PC-9 (cell line): ENCODE data around the gene FOXM1. TPM values are rescaled to one million over a fixed set of nuclear protein-coding genes. Genes with fewer than 3 reads are reported as not detected.

Experiments used
- BruUV-seq: library from RNA; stranded (reverse); fragments of 400-500 nt; replicated peaks from 2 replicates; lab custom pipeline; 2021; lab: Mats Ljungman, UMichigan
- CTCF ChIA-PET: fragments of 300-600 bp; sonication (Branson Sonifier 250); formaldehyde crosslinking; loops from one replicate; lab custom pipeline; 2022; ENCODE audit warnings: antibody characterized with exemption; lab: Charles Lee
- POLR2A ChIA-PET: fragments of 300-600 bp; sonication (Branson Sonifier 250); formaldehyde crosslinking; loops from one replicate; lab custom pipeline; 2022; ENCODE audit warnings: antibody characterized with exemption; ENCODE audit not compliant: unreplicated experiment; lab: Charles Lee
- DNase-seq, 2 experiments: peaks; one replicate each; pipeline versions ENCODE4 v3.0.0 to v3.0.0-alpha.2; 2015 to 2022; ENCODE audit warnings: mixed read lengths in 1 of 2
- H2AFZ ChIP-seq: fragments of 200-600 bp; sonication (generic); 2 replicates; pipeline ENCODE4 v1.8.1; 2017; ENCODE audit warnings: antibody characterized with exemption
- H3F3A ChIP-seq: fragments of 200-600 bp; sonication (generic); 2 replicates; pipeline ENCODE4 v1.8.1; 2017; ENCODE audit warnings: antibody characterized with exemption, mild to moderate bottlenecking, low read depth; ENCODE audit not compliant: insufficient read depth
- H3K27ac ChIP-seq: fragments of 200-600 bp; sonication (generic); 2 replicates; pipeline ENCODE4 v1.6.1; 2016; ENCODE audit warnings: mixed run types
- H3K27me3 ChIP-seq: fragments of 200-600 bp; sonication (generic); 2 replicates; pipeline ENCODE4 v1.6.1; 2016; ENCODE audit warnings: low read depth, mixed run types; ENCODE audit not compliant: insufficient read depth
- H3K36me3 ChIP-seq: fragments of 200-600 bp; sonication (generic); 2 replicates; pipeline ENCODE4 v1.6.1; 2016; ENCODE audit warnings: low read depth, mixed run types
- H3K4me1 ChIP-seq: fragments of 200-600 bp; sonication (generic); replicated peaks from 2 replicates; pipeline ENCODE4 v1.6.1; 2016; ENCODE audit warnings: mixed run types; ENCODE audit not compliant: insufficient read depth
- H3K4me2 ChIP-seq: fragments of 200-600 bp; sonication (generic); 2 replicates; pipeline ENCODE4 v1.6.1; 2017; ENCODE audit warnings: mixed run types
- H3K4me3 ChIP-seq: fragments of 200-600 bp; sonication (generic); 2 replicates; pipeline ENCODE4 v1.6.1; 2016; ENCODE audit warnings: mixed run types
- H3K79me2 ChIP-seq: fragments of 200-600 bp; sonication (generic); 2 replicates; pipeline ENCODE4 v1.6.1; 2017; ENCODE audit warnings: low read depth, mixed run types
- H3K9me2 ChIP-seq: fragments of 200-600 bp; sonication (generic); 2 replicates; pipeline ENCODE4 v1.8.1; 2017; ENCODE audit warnings: mild to moderate bottlenecking; ENCODE audit not compliant: insufficient read depth
- H3K9me3 ChIP-seq: fragments of 200-600 bp; sonication (generic); 2 replicates; pipeline ENCODE4 v1.8.1; 2016; ENCODE audit warnings: low read depth; ENCODE audit not compliant: insufficient read depth
- H4K20me1 ChIP-seq: fragments of 200-600 bp; sonication (generic); 2 replicates; pipeline ENCODE4 v1.8.1; 2017; ENCODE audit not compliant: insufficient read depth
- EZH2 ChIP-seq: fragments of 200-600 bp; sonication (generic); IDR thresholded peaks from 2 replicates; pipeline ENCODE4 v1.8.0; 2017; ENCODE audit warnings: antibody characterized with exemption, low read depth
- intact Hi-C: fragments of 100-400 bp; cut with micrococcal nuclease; formaldehyde crosslinking; loops from one replicate; pipeline ENCODE4 v1.10.0; 2022; ENCODE audit not compliant: unreplicated experiment
- total RNA-seq: library from RNA; stranded (reverse); gene quantifications from 2 replicates; pipeline ENCODE4 v1.2.3, GENCODE V29; 2021
- TF ChIP-seq, protein P1 (sequence below): fragments of 200-600 bp; sonication (generic); conservative IDR thresholded peaks from 2 replicates; pipeline ENCODE4 v1.6.1; 2017; ENCODE audit warnings: mixed run types, antibody characterized with exemption, mild to moderate bottlenecking, moderate library complexity

The FOXM1 gene
- total RNA-seq, 1 experiment from 2014 or later = 225 TPM

DNA sequence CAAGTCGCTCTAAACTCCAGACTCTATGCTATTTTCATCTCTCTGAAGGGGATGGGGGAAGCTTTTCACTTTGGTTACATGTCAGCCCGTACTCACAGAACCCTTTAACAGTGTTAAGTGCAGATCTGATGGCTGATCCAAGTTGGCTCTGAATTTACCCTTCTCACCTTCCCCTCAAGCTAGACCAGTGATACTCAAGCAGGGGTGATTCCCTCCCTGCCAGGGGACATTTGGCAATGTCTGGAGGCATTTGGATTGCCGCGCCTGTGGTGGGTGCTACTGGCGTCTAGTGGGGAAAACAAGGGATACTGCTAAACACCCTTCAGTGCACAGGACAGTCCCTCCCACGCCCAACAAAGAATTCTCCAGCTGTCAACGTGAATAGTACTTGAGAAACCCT lies 14.1 kb downstream of the FOXM1 start:
- Histone ChIP-seq H3K27me3 (no peaks in the 10 kb centered on the region), H3K79me2 (no peaks in the 10 kb centered on the region), H3K4me1 (no peaks in the 10 kb centered on the region), H3K9me3 (no peaks in the 10 kb centered on the region), H2AFZ (no peak overlapping the region), H3K9me2 (no peaks in the 10 kb centered on the region), H3K36me3 (peaks cover 9% of the 10 kb centered on the region), H3F3A (peaks cover 3% of the 10 kb centered on the region; the same call in 1 of the 2 replicates), H3K27ac (no peak overlapping the region), H3K4me3 (no peak overlapping the region), H3K4me2 (no peak overlapping the region), H4K20me1 (no peaks in the 10 kb centered on the region)
- ChIA-PET POLR2A (interaction anchor here (0.6 kb wide), 1 partner anchor 18 kb away, joined by 3 read pairs; no protein-coding TSS in a partner anchor), CTCF (no interaction called here)
- intact Hi-C loops = no loop called here
- TF ChIP-seq, protein P1, sequence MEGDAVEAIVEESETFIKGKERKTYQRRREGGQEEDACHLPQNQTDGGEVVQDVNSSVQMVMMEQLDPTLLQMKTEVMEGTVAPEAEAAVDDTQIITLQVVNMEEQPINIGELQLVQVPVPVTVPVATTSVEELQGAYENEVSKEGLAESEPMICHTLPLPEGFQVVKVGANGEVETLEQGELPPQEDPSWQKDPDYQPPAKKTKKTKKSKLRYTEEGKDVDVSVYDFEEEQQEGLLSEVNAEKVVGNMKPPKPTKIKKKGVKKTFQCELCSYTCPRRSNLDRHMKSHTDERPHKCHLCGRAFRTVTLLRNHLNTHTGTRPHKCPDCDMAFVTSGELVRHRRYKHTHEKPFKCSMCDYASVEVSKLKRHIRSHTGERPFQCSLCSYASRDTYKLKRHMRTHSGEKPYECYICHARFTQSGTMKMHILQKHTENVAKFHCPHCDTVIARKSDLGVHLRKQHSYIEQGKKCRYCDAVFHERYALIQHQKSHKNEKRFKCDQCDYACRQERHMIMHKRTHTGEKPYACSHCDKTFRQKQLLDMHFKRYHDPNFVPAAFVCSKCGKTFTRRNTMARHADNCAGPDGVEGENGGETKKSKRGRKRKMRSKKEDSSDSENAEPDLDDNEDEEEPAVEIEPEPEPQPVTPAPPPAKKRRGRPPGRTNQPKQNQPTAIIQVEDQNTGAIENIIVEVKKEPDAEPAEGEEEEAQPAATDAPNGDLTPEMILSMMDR = no peak
- no peak for TF ChIP-seq EZH2
- no peak for DNase-seq
- BruUV-seq = no TSS peak

DNA sequence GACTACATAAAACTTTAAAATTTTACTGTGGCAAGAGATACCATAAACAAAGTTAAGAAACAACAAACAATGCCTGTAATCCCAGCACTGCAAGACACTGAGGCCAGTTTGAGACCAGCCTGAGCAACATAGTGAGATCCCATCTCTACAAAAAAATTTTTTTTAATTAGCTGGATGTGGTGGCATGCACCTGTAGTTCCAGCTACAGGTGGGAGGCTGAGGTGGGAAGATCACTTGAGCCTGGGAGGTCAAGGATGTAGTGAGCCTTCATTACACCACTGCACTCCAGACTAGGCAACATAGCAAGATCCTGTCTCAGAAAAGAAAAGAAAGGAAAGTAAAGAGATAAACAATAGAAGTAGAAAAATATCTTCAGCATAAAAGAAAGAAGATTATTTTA lies 16.8 kb downstream of the FOXM1 start:
- Histone ChIP-seq H3K27me3 (no peaks in the 10 kb centered on the region), H3K9me2 (no peaks in the 10 kb centered on the region), H3K36me3 (peaks cover 7% of the 10 kb centered on the region), H3K9me3 (no peaks in the 10 kb centered on the region), H3K27ac (no peak overlapping the region), H3K79me2 (no peaks in the 10 kb centered on the region), H3K4me1 (no peaks in the 10 kb centered on the region), H3K4me2 (no peak overlapping the region), H2AFZ (no peak overlapping the region), H4K20me1 (no peaks in the 10 kb centered on the region), H3K4me3 (no peak overlapping the region), H3F3A (peaks cover 3% of the 10 kb centered on the region)
- ChIA-PET CTCF (no interaction called here), POLR2A (no interaction called here)
- no TSS peak for BruUV-seq
- TF ChIP-seq EZH2 = no peak
- TF ChIP-seq, protein P1 = no peak
- no peak for DNase-seq
- intact Hi-C loops = no loop called here

DNA sequence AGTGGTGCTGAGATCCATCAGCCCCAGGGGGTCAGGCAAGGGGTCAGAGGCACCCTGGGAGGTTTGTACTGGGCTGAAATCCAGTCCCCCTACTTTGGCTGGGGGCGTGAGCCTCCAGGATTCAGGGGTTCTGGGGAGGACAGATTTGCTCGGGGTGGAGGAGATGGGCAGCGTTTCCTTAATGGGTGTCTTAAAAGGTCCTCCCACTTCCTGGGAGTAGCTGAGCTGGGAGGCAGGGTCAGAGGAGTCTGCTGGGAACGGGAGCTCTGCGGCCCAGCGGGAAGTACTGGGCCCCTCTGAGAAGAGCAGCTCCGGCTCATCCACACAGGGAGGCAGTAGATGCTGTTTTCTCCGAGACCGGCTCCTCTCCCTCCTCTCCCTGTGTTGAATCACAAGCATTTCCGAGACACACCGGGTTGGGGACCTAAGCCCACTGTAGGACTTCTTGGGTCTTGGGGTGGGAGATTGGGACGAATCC lies 18.0 kb downstream of the FOXM1 start:
- no peak for DNase-seq
- intact Hi-C loops = no loop called here
- no peak overlapping the region for H2AFZ ChIP-seq
- no peaks in the 10 kb centered on the region for H3K9me2 ChIP-seq
- BruUV-seq = no TSS peak
- CTCF ChIA-PET = interaction anchor here (0.6 kb wide), 1 partner anchor 59 kb away, joined by 7 read pairs; no protein-coding TSS in a partner anchor
- H3K9me3 ChIP-seq = no peaks in the 10 kb centered on the region
- no peak overlapping the region for H3K27ac ChIP-seq
- peaks cover 5% of the 10 kb centered on the region; the same call in 1 of the 2 replicates for H3K36me3 ChIP-seq
- H3K4me2 ChIP-seq = no peak overlapping the region
- TF ChIP-seq, protein P1 = no peak
- TF ChIP-seq EZH2 = no peak
- no peaks in the 10 kb centered on the region for H3K27me3 ChIP-seq
- H3K4me3 ChIP-seq = no peak overlapping the region
- no peaks in the 10 kb centered on the region for H3K4me1 ChIP-seq
- H3F3A ChIP-seq = peaks cover 6% of the 10 kb centered on the region
- no peaks in the 10 kb centered on the region for H4K20me1 ChIP-seq
- POLR2A ChIA-PET = no interaction called here
- no peaks in the 10 kb centered on the region for H3K79me2 ChIP-seq
